ENCODE data around the gene TOMM70.

TOMM70 gene

DNA sequence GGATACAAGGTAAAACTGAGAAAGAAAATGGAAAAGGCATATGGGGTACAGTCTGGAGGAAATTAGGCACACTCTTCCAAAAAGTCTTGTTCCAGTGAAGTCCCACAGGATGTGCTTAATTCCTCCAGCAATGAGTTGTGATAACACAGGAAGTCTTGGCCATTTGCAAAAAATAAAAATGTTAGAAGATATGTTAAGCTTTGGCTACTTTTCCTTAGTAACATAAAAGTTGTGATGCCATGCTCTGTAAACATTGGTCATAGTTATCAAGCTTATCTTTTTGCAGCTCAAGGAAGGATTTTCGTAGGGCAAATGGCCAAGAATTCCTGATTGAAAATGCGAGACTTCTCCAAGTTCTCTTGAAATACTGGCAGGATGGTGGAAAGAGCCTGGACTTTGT lies 26.8 kb upstream of the TOMM70 start:
- Histone ChIP-seq H3K9me3 (ENCODE audit: insufficient read depth, low read depth, low read length) (no peaks in the 10 kb centered on the region), H3K9ac (ENCODE audit: low read depth, low read length) (no peak overlapping the region), H3K4me1 (ENCODE audit: insufficient read depth, low read length) (no peaks in the 10 kb centered on the region; the same call in 1 of the 2 replicates), H3K27ac (ENCODE audit: low read depth, low read length) (no peak overlapping the region), H3K36me3 (ENCODE audit: insufficient read depth, low read length) (no peaks in the 10 kb centered on the region), H3K27me3 (ENCODE audit: insufficient read depth, low read length) (no peaks in the 10 kb centered on the region), H3K4me3 (ENCODE audit: low read length) (no peak overlapping the region)
- WGBS = 83% methylated on average over 2 of the region's 2 CpGs

DNA sequence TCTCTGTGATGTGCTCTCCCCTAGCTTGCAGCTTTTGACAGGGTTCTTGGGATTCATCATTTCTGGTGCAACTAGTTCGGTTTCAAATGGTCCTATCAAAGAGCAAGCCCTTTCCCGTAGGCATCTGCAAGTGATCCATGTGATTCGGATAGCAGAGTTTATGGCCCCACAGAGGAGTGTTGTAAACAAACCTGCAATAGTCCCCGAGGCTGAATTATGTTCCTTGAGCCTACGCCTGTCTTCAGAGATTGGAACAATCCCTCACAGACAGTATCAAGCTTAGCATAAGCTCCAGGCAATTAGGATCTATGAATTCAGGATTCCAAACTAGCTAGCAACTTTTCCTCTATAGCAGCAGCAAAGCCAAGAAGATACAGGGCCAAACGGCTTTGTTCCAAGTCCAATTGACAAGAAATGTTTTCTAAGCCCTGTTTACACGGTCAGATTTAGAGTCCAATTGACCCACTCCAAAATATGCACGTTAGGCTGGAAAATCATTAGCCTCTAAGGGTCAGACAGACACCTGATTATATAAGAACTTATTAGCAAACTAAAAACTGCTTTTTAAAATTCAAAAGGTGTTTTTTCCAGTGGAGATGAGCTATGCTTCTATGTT lies 25.3 kb upstream of the TOMM70 start:
- WGBS = 89% methylated on average over 8 of the region's 8 CpGs
- Histone ChIP-seq H3K27me3 (ENCODE audit: insufficient read depth, low read length) (no peaks in the 10 kb centered on the region), H3K9ac (ENCODE audit: low read depth, low read length) (no peak overlapping the region), H3K27ac (ENCODE audit: low read depth, low read length) (no peak overlapping the region), H3K4me3 (ENCODE audit: low read length) (no peak overlapping the region), H3K36me3 (ENCODE audit: insufficient read depth, low read length) (no peaks in the 10 kb centered on the region), H3K4me1 (ENCODE audit: insufficient read depth, low read length) (no peaks in the 10 kb centered on the region; the same call in 1 of the 2 replicates), H3K9me3 (ENCODE audit: insufficient read depth, low read depth, low read length) (no peaks in the 10 kb centered on the region)

GRCh38 chr3:100425316-100425715 lies 24.4 kb upstream of the TOMM70 start:
- no CpG with 5 or more reads among the region's 1 CpG for WGBS
- Histone ChIP-seq H3K27ac (ENCODE audit: low read depth, low read length) (no peak overlapping the region), H3K9ac (ENCODE audit: low read depth, low read length) (no peak overlapping the region)

GRCh38 chr3:100424261-100424660 lies 23.4 kb upstream of the TOMM70 start:
- 87% methylated on average over 2 of the region's 2 CpGs for WGBS
- Histone ChIP-seq H3K27ac (ENCODE audit: low read depth, low read length) (no peak overlapping the region), H3K4me3 (ENCODE audit: low read length) (no peak overlapping the region), H3K36me3 (ENCODE audit: insufficient read depth, low read length) (no peaks in the 10 kb centered on the region), H3K4me1 (ENCODE audit: insufficient read depth, low read length) (no peaks in the 10 kb centered on the region; the same call in 1 of the 2 replicates), H3K27me3 (ENCODE audit: insufficient read depth, low read length) (no peaks in the 10 kb centered on the region), H3K9ac (ENCODE audit: low read depth, low read length) (no peak overlapping the region), H3K9me3 (ENCODE audit: insufficient read depth, low read depth, low read length) (no peaks in the 10 kb centered on the region)

More at GRCh38 chr3:100425316-100425715, 24.4 kb upstream of the TOMM70 start:
- H3K4me3 ChIP-seq (ENCODE audit: low read length) = no peak overlapping the region
- H3K4me1 ChIP-seq (ENCODE audit: insufficient read depth, low read length) = no peaks in the 10 kb centered on the region; the same call in 1 of the 2 replicates
- no peaks in the 10 kb centered on the region for H3K36me3 ChIP-seq (ENCODE audit: insufficient read depth, low read length)
- H3K9me3 ChIP-seq (ENCODE audit: insufficient read depth, low read depth, low read length) = no peaks in the 10 kb centered on the region
- no peaks in the 10 kb centered on the region for H3K27me3 ChIP-seq (ENCODE audit: insufficient read depth, low read length)

GRCh38 chr3:100423611-100424010 lies 22.7 kb upstream of the TOMM70 start:
- WGBS = 93% methylated on average over 5 of the region's 5 CpGs
- Histone ChIP-seq H3K4me3 (ENCODE audit: low read length) (no peak overlapping the region), H3K27ac (ENCODE audit: low read depth, low read length) (no peak overlapping the region), H3K36me3 (ENCODE audit: insufficient read depth, low read length) (no peaks in the 10 kb centered on the region), H3K9me3 (ENCODE audit: insufficient read depth, low read depth, low read length) (no peaks in the 10 kb centered on the region), H3K4me1 (ENCODE audit: insufficient read depth, low read length) (no peaks in the 10 kb centered on the region; the same call in 1 of the 2 replicates), H3K9ac (ENCODE audit: low read depth, low read length) (no peak overlapping the region), H3K27me3 (ENCODE audit: insufficient read depth, low read length) (no peaks in the 10 kb centered on the region)

DNA sequence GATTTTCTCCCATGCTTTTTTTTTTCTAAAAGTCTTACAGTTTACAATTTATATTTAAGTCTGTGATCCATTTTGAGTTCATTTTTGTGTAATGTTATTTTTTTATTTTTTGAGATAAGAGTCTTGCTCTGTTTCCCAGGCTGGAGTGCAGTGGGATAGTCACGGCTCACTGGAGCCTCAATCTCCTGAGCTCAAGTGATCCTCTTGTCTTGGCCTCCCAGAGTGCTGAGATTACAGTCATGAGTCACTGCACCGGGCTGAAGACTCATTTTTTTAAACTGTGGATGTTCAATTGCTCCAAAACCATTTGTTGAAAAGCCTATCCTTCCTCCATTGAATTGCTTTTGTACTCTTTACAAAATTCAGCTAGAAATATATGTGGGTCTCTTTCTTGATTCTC lies 20.0 kb upstream of the TOMM70 start:
- WGBS = 94% methylated on average over 2 of the region's 2 CpGs

GRCh38 chr3:100419406-100419805 lies 18.5 kb upstream of the TOMM70 start:
- Histone ChIP-seq H3K4me3 (ENCODE audit: low read length) (no peak overlapping the region), H3K27ac (ENCODE audit: low read depth, low read length) (no peak overlapping the region), H3K27me3 (ENCODE audit: insufficient read depth, low read length) (no peaks in the 10 kb centered on the region), H3K4me1 (ENCODE audit: insufficient read depth, low read length) (peaks cover 9% of the 10 kb centered on the region; the same call in 1 of the 2 replicates), H3K36me3 (ENCODE audit: insufficient read depth, low read length) (no peaks in the 10 kb centered on the region), H3K9ac (ENCODE audit: low read depth, low read length) (no peak overlapping the region), H3K9me3 (ENCODE audit: insufficient read depth, low read depth, low read length) (no peaks in the 10 kb centered on the region)
- 81% methylated on average over 1 of the region's 1 CpG for WGBS

More for the DNA sequence above, 20.0 kb upstream of the TOMM70 start:
- Histone ChIP-seq H3K27ac (ENCODE audit: low read depth, low read length) (no peak overlapping the region), H3K9me3 (ENCODE audit: insufficient read depth, low read depth, low read length) (no peaks in the 10 kb centered on the region), H3K9ac (ENCODE audit: low read depth, low read length) (no peak overlapping the region), H3K4me1 (ENCODE audit: insufficient read depth, low read length) (no peaks in the 10 kb centered on the region; the same call in none of the 2 replicates), H3K36me3 (ENCODE audit: insufficient read depth, low read length) (no peaks in the 10 kb centered on the region), H3K27me3 (ENCODE audit: insufficient read depth, low read length) (no peaks in the 10 kb centered on the region), H3K4me3 (ENCODE audit: low read length) (no peak overlapping the region)

- 94% methylated on average over 1 of the region's 1 CpG for WGBS
- Histone ChIP-seq H3K4me3 (ENCODE audit: low read length) (no peak overlapping the region), H3K36me3 (ENCODE audit: insufficient read depth, low read length) (no peaks in the 10 kb centered on the region), H3K27ac (ENCODE audit: low read depth, low read length) (no peak overlapping the region), H3K9ac (ENCODE audit: low read depth, low read length) (no peak overlapping the region), H3K4me1 (ENCODE audit: insufficient read depth, low read length) (peaks cover 21% of the 10 kb centered on the region), H3K27me3 (ENCODE audit: insufficient read depth, low read length) (no peaks in the 10 kb centered on the region), H3K9me3 (ENCODE audit: insufficient read depth, low read depth, low read length) (no peaks in the 10 kb centered on the region)
Observed at GRCh38 chr3:100416863-100417262, 16.0 kb upstream of the TOMM70 start.

- H3K9ac ChIP-seq (ENCODE audit: low read depth, low read length) = no peak overlapping the region
- H3K36me3 ChIP-seq (ENCODE audit: insufficient read depth, low read length) = no peaks in the 10 kb centered on the region
- peaks cover 21% of the 10 kb centered on the region for H3K4me1 ChIP-seq (ENCODE audit: insufficient read depth, low read length)
- no peaks in the 10 kb centered on the region for H3K9me3 ChIP-seq (ENCODE audit: insufficient read depth, low read depth, low read length)
- no peak overlapping the region for H3K4me3 ChIP-seq (ENCODE audit: low read length)
- H3K27ac ChIP-seq (ENCODE audit: low read depth, low read length) = no peak overlapping the region
- no peaks in the 10 kb centered on the region for H3K27me3 ChIP-seq (ENCODE audit: insufficient read depth, low read length)
Observed at GRCh38 chr3:100416176-100416575, 15.3 kb upstream of the TOMM70 start.

- H3K4me3 ChIP-seq (ENCODE audit: low read length) = no peak overlapping the region
- H3K9me3 ChIP-seq (ENCODE audit: insufficient read depth, low read depth, low read length) = no peaks in the 10 kb centered on the region
- peaks cover 21% of the 10 kb centered on the region for H3K4me1 ChIP-seq (ENCODE audit: insufficient read depth, low read length)
- H3K9ac ChIP-seq (ENCODE audit: low read depth, low read length) = no peak overlapping the region
- no peak overlapping the region for H3K27ac ChIP-seq (ENCODE audit: low read depth, low read length)
- no peaks in the 10 kb centered on the region for H3K36me3 ChIP-seq (ENCODE audit: insufficient read depth, low read length)
- H3K27me3 ChIP-seq (ENCODE audit: insufficient read depth, low read length) = no peaks in the 10 kb centered on the region
- WGBS = 56% methylated on average over 2 of the region's 2 CpGs
Observed at GRCh38 chr3:100413613-100414012, 12.7 kb upstream of the TOMM70 start.

DNA sequence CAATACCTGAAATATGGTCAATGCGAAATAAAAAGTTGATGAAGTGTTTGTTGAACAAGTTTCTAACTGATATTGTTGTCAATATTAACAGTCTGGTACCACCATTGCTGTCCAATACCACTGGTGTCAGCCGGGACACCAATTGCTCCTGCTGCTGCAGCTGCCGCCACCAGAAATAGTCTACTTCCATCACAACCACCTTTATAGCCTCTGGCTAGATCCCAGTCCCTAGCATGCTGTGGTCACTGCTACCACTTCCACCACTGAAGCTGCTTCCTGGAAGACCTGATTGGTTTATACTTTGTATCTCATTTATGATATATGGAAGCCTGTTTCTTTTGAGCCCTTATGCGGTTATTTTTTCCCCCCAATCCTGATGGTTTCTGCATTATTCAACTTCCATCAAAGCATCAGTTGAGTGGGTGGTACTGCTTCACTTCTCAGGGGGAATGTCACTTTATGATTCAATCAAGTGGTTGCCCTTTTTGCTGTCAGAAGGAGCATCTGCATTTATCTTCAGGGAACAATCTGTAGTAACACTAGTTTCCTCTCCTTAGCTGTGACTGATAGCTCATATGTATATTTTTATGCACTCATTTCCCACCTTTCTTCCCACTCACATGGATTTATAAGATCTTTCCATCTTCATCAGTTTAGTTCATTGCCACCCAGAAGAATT lies 12.2 kb upstream of the TOMM70 start:
- H3K36me3 ChIP-seq (ENCODE audit: insufficient read depth, low read length) = no peaks in the 10 kb centered on the region
- no peak overlapping the region for H3K9ac ChIP-seq (ENCODE audit: low read depth, low read length)
- H3K9me3 ChIP-seq (ENCODE audit: insufficient read depth, low read depth, low read length) = no peaks in the 10 kb centered on the region
- no peak overlapping the region for H3K27ac ChIP-seq (ENCODE audit: low read depth, low read length)
- H3K27me3 ChIP-seq (ENCODE audit: insufficient read depth, low read length) = no peaks in the 10 kb centered on the region
- WGBS = 89% methylated on average over 3 of the region's 4 CpGs
- no peak overlapping the region for H3K4me3 ChIP-seq (ENCODE audit: low read length)
- H3K4me1 ChIP-seq (ENCODE audit: insufficient read depth, low read length) = peaks cover 21% of the 10 kb centered on the region
